Tibial nerve (tissue), 3 donors: Measurements from ENCODE around the gene RAB10.

Experiments
- POLR2A ChIP-seq, 2 donors: fragments of 450-650 bp; IDR thresholded peaks; one replicate each; pipeline ENCODE4 v1.6.1; 2017; ENCODE audit warnings: antibody characterized with exemption in 2 of 2, mild to moderate bottlenecking in 2 of 2, moderate library complexity in 2 of 2
- TF ChIP-seq, protein P1 (sequence below), 5 experiments: fragments of 200-600 bp in 3 of 5; fragments of 450-650 bp in 2 of 5; sonication (generic) in 3 of 5; IDR thresholded peaks; one replicate each; pipeline ENCODE4 v1.5.1; 2016 to 2019; ENCODE audit warnings: antibody characterized with exemption in 5 of 5, mild to moderate bottlenecking in 3 of 5, moderate library complexity in 2 of 5

DNA sequence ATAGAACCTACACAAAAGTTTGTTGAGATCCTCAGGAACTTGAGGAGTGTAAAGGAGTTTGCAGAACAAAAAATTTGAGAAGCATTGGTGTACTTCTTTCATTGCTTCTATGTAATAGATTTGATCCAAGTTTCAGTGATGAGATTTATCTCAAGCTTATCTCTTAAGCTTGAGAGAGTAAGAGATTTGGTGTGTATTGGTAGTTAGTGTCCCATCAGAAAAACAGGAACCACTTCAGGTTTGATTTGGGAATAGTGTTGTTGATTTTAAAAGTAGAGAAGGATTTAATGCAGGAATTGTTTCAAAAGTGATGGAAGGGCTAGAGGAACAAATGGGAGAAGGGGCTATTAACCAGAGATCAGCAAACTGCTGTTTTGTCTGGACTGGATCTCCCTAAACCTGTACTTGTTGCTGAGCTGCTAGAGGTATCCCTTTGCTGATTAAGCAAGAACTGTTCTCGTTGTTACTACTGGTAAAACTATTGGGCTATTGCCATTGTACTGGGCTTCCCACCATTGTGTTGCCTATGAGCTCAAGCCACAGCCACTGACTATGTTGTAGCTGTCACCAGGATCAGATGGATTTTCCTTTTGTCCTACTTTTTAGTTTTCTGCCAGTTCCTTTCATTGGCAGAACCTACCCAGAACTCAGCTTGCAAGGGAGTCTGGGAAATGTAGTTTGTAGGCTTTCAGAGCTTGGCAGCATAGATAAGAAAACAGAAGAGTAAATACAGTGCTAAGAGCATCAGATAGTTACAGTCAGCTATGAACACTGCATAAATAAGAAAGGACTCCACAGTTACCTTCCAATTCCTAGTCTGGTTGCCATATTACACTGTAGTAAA lies 39.3 kb downstream of the RAB10 start:
- TF ChIP-seq, protein P1, sequence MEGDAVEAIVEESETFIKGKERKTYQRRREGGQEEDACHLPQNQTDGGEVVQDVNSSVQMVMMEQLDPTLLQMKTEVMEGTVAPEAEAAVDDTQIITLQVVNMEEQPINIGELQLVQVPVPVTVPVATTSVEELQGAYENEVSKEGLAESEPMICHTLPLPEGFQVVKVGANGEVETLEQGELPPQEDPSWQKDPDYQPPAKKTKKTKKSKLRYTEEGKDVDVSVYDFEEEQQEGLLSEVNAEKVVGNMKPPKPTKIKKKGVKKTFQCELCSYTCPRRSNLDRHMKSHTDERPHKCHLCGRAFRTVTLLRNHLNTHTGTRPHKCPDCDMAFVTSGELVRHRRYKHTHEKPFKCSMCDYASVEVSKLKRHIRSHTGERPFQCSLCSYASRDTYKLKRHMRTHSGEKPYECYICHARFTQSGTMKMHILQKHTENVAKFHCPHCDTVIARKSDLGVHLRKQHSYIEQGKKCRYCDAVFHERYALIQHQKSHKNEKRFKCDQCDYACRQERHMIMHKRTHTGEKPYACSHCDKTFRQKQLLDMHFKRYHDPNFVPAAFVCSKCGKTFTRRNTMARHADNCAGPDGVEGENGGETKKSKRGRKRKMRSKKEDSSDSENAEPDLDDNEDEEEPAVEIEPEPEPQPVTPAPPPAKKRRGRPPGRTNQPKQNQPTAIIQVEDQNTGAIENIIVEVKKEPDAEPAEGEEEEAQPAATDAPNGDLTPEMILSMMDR (IDR thresholded peaks at IDR 0.05), result no peak
- no peak for TF ChIP-seq POLR2A (IDR thresholded peaks at IDR 0.05)
